Stimulated activated CD8-positive, alpha-beta memory T cell treated with anti-CD3 and anti-CD28 coated beads, Interleukin-12 subunit alpha, Interleukin-12 subunit beta, amount 100 ng/mL, for 4 hours (primary cell): ENCODE measurements around the gene PDE4B.
A peak's percentile ranks its signal among the peaks of the same experiment; 100 is the strongest.
"Not testable (repeated sequence)": the region's sequence is repeated elsewhere in the genome, so short reads cannot be mapped to it uniquely, and the experiment has no call there.

Source experiments
- DNase-seq: peaks from one replicate; pipeline ENCODE4 v3.0.0-alpha.2; 2020; ENCODE audit warnings: low read depth

PDE4B gene

GRCh38 chr1:66312271-66312990 is 519.7 kb downstream of the PDE4B start:
- no peak for DNase-seq

GRCh38 chr1:66313429-66313828 is 520.7 kb downstream of the PDE4B start:
- DNase-seq: no peak

GRCh38 chr1:66315671-66316070 is 523.0 kb downstream of the PDE4B start:
- DNase-seq: no peak

GRCh38 chr1:66316464-66317247 is 524.0 kb downstream of the PDE4B start:
- no peak for DNase-seq

GRCh38 chr1:66317248-66317515 is 524.5 kb downstream of the PDE4B start:
- no peak for DNase-seq

GRCh38 chr1:66320231-66320630 is 527.5 kb downstream of the PDE4B start:
- DNase-seq: no peak

- DNase-seq: not testable (repeated sequence)
These were observed 529.8 kb downstream of the PDE4B start for GRCh38 chr1:66322462-66322861.

- no peak for DNase-seq
These were observed 531.4 kb downstream of the PDE4B start for GRCh38 chr1:66323958-66324625.

- no peak for DNase-seq
These were observed 533.1 kb downstream of the PDE4B start for GRCh38 chr1:66325594-66326380.

GRCh38 chr1:66326867-66327266 is 534.2 kb downstream of the PDE4B start:
- DNase-seq: no peak

GRCh38 chr1:66327588-66327987 is 534.9 kb downstream of the PDE4B start:
- no peak for DNase-seq

GRCh38 chr1:66328896-66329295 is 536.2 kb downstream of the PDE4B start:
- no peak for DNase-seq

- no peak for DNase-seq
These were observed 538.0 kb downstream of the PDE4B start for GRCh38 chr1:66330722-66331141.

- DNase-seq: peak; percentile 17
These were observed 539.2 kb downstream of the PDE4B start for GRCh38 chr1:66331658-66332547.

- DNase-seq: no peak
These were observed 539.8 kb downstream of the PDE4B start for GRCh38 chr1:66332548-66332901.

- DNase-seq: no peak
These were observed 540.9 kb downstream of the PDE4B start for GRCh38 chr1:66333466-66334199.

- no peak for DNase-seq
These were observed 541.6 kb downstream of the PDE4B start for GRCh38 chr1:66334318-66334717.

- DNase-seq: no peak
These were observed 542.4 kb downstream of the PDE4B start for GRCh38 chr1:66335125-66335524.

- DNase-seq: peak; percentile 37
These were observed 543.4 kb downstream of the PDE4B start for GRCh38 chr1:66335859-66336640.

- DNase-seq: no peak
These were observed 543.9 kb downstream of the PDE4B start for GRCh38 chr1:66336641-66336990.
